GM18505 (cell line): ENCODE data around the gene EVC.
"Not testable (repeated sequence)": the region's sequence is repeated elsewhere in the genome, so short reads cannot be mapped to it uniquely, and the experiment has no call there.

Experiments
- ATAC-seq: cut with Tn5 transposase; IDR thresholded peaks from one replicate; pipeline ENCODE4 v1.9.1; 2021; ENCODE audit not compliant: unreplicated experiment
- POLR2A ChIP-seq: IDR thresholded peaks from 4 replicates; pipeline ENCODE4 v1.6.1; 2011; ENCODE audit warnings: borderline replicate concordance; ENCODE audit not compliant: insufficient read depth, insufficient read length; ENCODE audit errors: extremely low read depth

EVC gene

GRCh38 chr4:5712931-5713330, 1.9 kb downstream of the EVC start:
- no peak for TF ChIP-seq POLR2A
- no peak for ATAC-seq

DNA sequence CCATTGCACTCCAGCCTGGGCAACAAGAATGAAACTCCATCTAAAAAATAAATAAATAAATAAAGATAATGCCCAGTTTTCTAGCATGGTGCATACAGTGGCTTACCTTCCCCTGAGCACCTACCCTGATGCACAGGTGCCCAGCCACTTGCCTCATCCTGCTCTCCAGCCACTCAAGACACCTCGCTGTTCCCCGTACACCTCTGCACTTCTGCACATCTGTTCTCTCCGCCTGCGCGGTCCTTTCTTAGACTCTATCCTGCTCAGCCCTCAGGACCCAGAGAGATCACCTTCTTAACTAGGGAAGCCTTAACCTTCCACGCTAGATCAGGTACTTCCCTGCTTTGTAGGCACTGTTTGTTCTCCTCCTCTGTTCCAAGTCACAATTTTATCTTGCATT, 2.9 kb downstream of the EVC start:
- TF ChIP-seq POLR2A, result no peak
- no peak for ATAC-seq

DNA sequence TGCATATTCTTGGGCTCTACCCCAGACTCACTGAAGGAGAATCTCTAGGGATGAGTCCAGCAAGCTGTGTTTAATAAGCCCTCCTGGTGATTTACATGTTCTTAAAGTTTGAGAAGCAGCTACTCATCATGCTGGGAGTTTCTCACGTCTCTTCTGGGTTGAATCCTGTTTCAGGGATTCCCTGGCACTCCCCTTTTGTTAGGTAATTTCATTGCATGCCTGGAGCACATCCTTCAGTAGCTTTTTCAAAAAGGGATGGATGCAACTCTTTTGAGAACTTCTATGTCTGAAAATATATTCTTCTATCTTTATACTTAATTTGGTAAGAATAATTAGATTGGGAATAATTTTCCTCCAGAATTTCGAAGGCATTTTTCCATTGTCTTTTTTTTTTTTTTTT, 4.4 kb downstream of the EVC start:
- no peak for TF ChIP-seq POLR2A
- ATAC-seq, result no peak

- ATAC-seq, result no peak
These were observed 5.4 kb downstream of the EVC start for GRCh38 chr4:5716391-5716790.

DNA sequence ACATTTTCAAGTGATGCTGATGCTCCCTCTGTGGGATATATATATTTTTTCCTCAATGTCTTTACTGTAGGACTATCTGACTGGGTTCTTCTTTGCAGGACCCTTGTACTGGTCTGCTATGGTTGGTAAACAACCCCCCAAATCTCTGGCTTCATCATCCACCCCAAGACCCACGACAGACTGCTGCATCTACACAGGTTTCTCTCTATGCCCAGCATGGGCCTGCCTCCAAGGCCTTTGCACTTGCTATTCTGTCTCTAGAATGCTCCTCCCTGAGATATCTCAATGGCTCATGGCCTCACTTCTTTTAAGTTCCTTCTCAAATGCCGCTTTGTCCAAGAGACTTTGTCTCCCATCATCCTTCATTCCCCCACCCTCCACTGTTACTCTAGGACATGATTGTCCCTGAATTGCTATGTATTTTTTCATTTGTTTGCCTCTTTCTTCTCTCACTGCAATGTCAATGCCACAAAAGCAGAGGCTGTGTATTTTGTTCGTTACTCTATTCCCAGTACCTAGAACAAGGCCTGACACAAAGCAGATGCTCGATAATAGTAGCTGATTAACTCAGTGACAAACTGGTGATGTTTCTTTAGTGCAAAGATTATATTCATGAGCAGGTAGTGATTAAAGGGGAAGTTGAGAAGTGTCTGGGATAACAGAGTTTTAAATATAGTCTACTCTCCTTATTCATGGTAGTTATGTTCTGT, 6.6 kb downstream of the EVC start:
- no peak for TF ChIP-seq POLR2A
- ATAC-seq, result no peak

More at GRCh38 chr4:5716391-5716790, 5.4 kb downstream of the EVC start:
- no peak for TF ChIP-seq POLR2A

DNA sequence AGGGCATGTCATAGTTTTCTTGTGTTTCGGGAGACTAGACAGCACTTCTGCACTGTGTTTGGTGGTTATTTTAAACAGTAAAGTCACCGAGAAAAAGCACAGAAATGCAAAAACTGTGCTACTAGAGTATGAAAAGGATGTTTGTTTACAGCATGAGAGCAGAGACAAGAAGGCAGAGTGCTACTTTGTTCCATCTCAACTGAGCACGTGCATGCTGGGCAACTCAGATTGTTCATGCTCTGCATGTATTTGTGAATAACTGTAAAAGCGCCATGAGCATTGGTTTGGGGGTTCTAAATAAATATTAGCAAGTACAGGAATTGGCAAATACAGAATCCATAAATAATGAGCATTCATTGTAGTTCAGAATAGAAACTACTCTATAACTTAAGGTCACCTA, 7.4 kb downstream of the EVC start:
- no peak for TF ChIP-seq POLR2A
- ATAC-seq, result no peak

DNA sequence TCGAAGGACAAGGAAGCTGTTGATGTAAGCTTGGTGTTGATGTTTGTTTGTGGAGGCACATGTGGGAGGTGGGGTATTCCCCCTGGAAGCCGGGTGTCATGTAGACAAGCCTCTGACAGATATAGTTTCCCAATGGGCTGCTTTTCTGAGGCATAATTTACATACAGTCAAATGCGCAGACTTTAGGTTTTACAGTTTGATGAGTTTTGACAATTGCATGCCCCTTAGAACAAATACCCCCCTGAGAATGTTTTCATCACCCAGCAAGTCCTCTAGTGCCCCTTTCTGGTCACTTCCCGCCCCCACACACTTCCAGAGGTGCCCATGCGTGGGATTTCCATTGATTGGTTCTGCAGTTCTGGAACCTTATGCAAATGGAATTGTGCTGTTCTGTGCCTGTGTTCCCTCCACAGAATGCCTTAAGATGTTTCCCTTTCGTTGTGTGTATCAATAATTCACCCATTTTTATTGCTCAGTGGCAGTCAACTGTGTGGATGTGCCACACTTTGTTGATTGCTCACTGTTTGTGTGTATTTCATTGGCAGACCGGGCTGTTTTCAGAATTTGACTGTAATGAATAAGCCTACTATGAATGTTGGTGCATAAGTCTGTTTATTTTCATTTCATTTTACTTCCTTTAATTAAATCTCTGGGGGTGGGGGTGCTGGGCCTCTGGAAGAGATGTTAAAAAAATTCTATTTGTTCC, 8.5 kb downstream of the EVC start:
- TF ChIP-seq POLR2A, result no peak
- ATAC-seq, result no peak

- TF ChIP-seq POLR2A, result no peak
- no peak for ATAC-seq
These were observed 9.3 kb downstream of the EVC start for GRCh38 chr4:5720157-5720850.

- no peak for TF ChIP-seq POLR2A
- no peak for ATAC-seq
These were observed 10.0 kb downstream of the EVC start for GRCh38 chr4:5720980-5721379.

DNA sequence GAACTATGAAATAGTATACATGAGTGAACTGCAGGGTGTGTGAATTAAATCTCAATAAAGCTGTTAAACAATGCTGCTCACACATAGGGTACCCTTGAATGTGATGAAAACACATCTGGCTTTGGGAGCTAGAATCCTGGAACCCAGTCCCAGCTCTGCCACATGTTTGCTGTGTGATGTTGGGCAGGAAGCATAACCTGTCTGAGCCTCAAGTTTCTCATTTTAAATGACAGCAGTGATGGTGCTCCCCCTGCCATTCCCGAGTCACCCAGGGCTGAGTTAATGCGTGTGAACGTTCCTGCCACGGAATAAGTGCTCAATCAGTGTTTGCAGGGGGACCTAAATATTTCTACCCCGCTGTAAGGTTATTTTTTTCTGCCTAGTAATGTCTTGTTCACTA, 10.9 kb downstream of the EVC start:
- no peak for TF ChIP-seq POLR2A
- ATAC-seq, result no peak

- no peak for TF ChIP-seq POLR2A
- no peak for ATAC-seq
These were observed 11.3 kb downstream of the EVC start for GRCh38 chr4:5722328-5722727.

DNA sequence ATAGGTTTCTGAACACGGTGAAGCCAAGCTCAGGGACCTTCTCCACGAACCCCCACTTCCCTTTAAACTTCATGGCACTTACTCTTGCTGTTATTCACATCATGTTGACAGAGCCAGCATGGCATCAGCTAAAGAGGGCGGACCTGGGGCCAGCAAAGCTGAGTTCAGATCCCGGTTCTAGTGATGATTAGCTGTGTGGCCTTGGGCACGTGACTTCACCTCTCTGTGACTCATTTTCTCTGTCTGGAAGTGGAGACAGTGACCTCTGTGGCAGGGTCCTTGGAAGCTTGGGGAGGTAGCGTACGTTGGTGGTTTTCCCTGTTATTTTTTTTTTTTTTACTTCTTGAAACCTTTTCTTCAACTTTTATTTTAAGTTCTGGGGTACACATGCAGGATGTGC, 13.4 kb downstream of the EVC start:
- ATAC-seq, result no peak
- TF ChIP-seq POLR2A, result no peak

- ATAC-seq, result not testable (repeated sequence)
These were observed 17.4 kb downstream of the EVC start for GRCh38 chr4:5728412-5728811.

- no peak for TF ChIP-seq POLR2A
- ATAC-seq, result no peak
These were observed 19.4 kb downstream of the EVC start for GRCh38 chr4:5730436-5730835.

DNA sequence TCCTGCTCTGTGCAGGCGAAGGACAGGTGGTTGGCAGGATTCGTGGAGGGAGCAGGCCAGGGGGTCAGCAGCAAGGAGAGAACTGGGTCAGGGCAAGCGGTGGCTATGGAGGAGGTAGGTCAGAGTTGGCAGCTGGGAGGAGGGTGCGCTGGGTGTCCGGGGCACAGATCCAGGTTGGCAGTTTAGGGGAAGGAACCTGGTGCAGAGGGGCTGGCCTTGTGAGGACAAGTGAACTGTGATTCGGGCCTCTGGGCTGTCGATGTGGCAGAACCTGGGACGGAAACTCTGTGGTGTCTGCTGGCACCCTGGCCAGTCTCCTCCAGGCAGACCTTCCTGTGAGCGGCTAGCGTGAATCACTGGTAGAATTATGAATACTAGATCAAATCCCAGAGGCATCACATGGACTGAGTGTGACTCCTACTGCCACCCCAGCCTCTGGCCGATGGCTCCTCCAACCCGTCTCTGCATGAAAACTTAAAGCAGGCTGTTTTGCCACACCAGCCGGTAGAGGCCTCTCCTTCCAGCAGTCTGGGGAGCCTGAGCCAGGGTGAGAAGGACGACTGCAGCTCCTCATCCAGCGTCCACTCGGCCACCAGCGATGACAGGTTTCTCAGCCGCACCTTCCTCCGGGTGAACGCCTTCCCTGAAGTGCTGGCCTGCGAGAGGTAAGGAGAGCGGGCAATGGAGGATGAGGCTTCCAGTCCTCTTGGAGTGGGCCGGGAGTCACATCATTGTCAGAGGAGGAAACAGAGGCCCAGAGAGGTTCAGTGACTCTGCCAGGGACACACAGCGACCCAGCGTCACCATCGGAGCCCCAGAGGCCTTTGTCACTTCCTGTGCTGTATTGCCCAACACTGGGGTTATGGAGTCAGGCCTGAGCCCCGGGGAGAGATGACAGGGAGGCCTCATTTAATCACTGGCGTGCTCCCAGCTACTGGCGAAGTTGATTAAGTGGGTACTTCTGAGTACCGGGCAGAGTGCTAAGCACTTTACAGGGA, 20.3 kb downstream of the EVC start:
- TF ChIP-seq POLR2A, result no peak

More for the DNA sequence above, 20.3 kb downstream of the EVC start:
- no peak for ATAC-seq
